SK-N-SH (cell line): ENCODE measurements around the gene USP6. TPM values are rescaled to one million over a fixed set of nuclear protein-coding genes. Genes with fewer than 3 reads are reported as not detected.

ENCODE experiments used
- CTCF ChIA-PET: fragments of 300-600, 350-600 bp; formaldehyde crosslinking; extraction: SDS; loops from one replicate; lab custom pipeline; 2021; lab: Yijun Ruan, JAX
- POLR2A ChIA-PET: fragments of 350-600 bp; sonication (Branson Sonifier 250); formaldehyde crosslinking; extraction: SDS; loops from one replicate; lab custom pipeline; 2020; ENCODE audit warnings: antibody characterized with exemption, inconsistent platforms; lab: Yijun Ruan, JAX
- DNase-seq: peaks from one replicate; pipeline ENCODE4 v3.0.0; 2012
- H2AFZ ChIP-seq: fragments of 200-600 bp; sonication (generic); 2 replicates; pipeline ENCODE4 v1.8.1; 2016; ENCODE audit warnings: antibody characterized with exemption, mild to moderate bottlenecking, low read depth
- H3F3A ChIP-seq: fragments of 200-600 bp; sonication (generic); replicated peaks from 2 replicates; pipeline ENCODE3; 2016; ENCODE audit warnings: antibody characterized with exemption, mild to moderate bottlenecking; ENCODE audit not compliant: insufficient read depth
- H3K27ac ChIP-seq, 2 experiments: fragments of 200-500 bp in 1 of 2; fragments of 200-600 bp in 1 of 2; sonication (Bioruptor generic) in 1 of 2; sonication (generic), shearing (Covaris generic) in 1 of 2; 2 replicates each; pipeline versions ENCODE4 v1.5.1 to v1.6.1; 2014 to 2016; ENCODE audit warnings: low read depth in 2 of 2, inconsistent platforms in 1 of 2, low read length in 1 of 2, mild to moderate bottlenecking in 1 of 2, mixed read lengths in 1 of 2
- H3K27me3 ChIP-seq: fragments of 200-600 bp; sonication (generic), shearing (Covaris generic); 2 replicates; pipeline ENCODE4 v1.6.1; 2016; ENCODE audit warnings: mixed run types; ENCODE audit not compliant: insufficient read depth
- H3K36me3 ChIP-seq, 2 experiments: fragments of 200-500 bp in 1 of 2; fragments of 200-600 bp in 1 of 2; sonication (Bioruptor generic) in 1 of 2; sonication (generic) in 1 of 2; replicated peaks in 1 of 2; 2 replicates each; pipeline versions ENCODE3 to v1.5.1; 2014 to 2016; ENCODE audit warnings: low read length in 1 of 2, mild to moderate bottlenecking in 1 of 2; ENCODE audit not compliant: insufficient read depth in 2 of 2, control insufficient read depth in 1 of 2
- H3K4me1 ChIP-seq, 2 experiments: fragments of 200-500 bp in 1 of 2; fragments of 200-600 bp in 1 of 2; sonication (Bioruptor generic) in 1 of 2; sonication (generic), shearing (Covaris generic) in 1 of 2; 2 replicates each; pipeline versions ENCODE4 v1.5.1 to v1.6.1; 2014 to 2016; ENCODE audit warnings: low read depth in 1 of 2, low read length in 1 of 2, mixed run types in 1 of 2; ENCODE audit not compliant: insufficient read depth in 2 of 2, control insufficient read depth in 1 of 2
- H3K4me2 ChIP-seq: fragments of 200-600 bp; sonication (generic), shearing (Covaris generic); 2 replicates; pipeline ENCODE4 v1.6.1; 2017; ENCODE audit warnings: mixed run types
- H3K4me3 ChIP-seq, 2 experiments: fragments of 200-500 bp in 1 of 2; fragments of 200-600 bp in 1 of 2; sonication (Bioruptor generic) in 1 of 2; sonication (generic), shearing (Covaris generic) in 1 of 2; 2 replicates each; pipeline versions ENCODE4 v1.5.1 to v1.8.1; 2014 to 2016; ENCODE audit warnings: low read depth in 2 of 2, inconsistent platforms in 1 of 2, low read length in 1 of 2, mild to moderate bottlenecking in 1 of 2, mixed read lengths in 1 of 2, moderate library complexity in 1 of 2
- H3K79me2 ChIP-seq: fragments of 200-600 bp; sonication (generic); 2 replicates; pipeline ENCODE4 v1.8.1; 2017; ENCODE audit warnings: mild to moderate bottlenecking; ENCODE audit not compliant: insufficient read depth
- H3K9ac ChIP-seq: fragments of 200-600 bp; sonication (generic); 2 replicates; pipeline ENCODE4 v1.6.1; 2017; ENCODE audit warnings: mixed run types
- H3K9me2 ChIP-seq: fragments of 200-600 bp; sonication (generic); 2 replicates; pipeline ENCODE4 v1.6.1; 2017; ENCODE audit warnings: mixed run types
- H3K9me3 ChIP-seq: fragments of 200-600 bp; sonication (generic); 2 replicates; pipeline ENCODE4 v1.6.1; 2017; ENCODE audit warnings: mixed run types, mild to moderate bottlenecking, moderate library complexity
- H4K20me1 ChIP-seq: fragments of 200-600 bp; sonication (generic); 2 replicates; pipeline ENCODE4 v1.6.1; 2017; ENCODE audit warnings: mild to moderate bottlenecking, mixed run types; ENCODE audit not compliant: insufficient read depth
- CHD2 ChIP-seq: fragments of 150-350 bp; IDR thresholded peaks from 2 replicates; pipeline ENCODE4 v1.6.1; 2018; ENCODE audit warnings: low read length; ENCODE audit not compliant: partially characterized antibody
- EZH2phosphoT487 ChIP-seq: fragments of 200-600 bp; sonication (generic); IDR thresholded peaks from 2 replicates; pipeline ENCODE4 v1.6.1; 2017; ENCODE audit warnings: low read depth, mixed run types, mild to moderate bottlenecking, antibody characterized with exemption, moderate library complexity, borderline replicate concordance
- FOXM1 ChIP-seq: IDR thresholded peaks from 2 replicates; pipeline ENCODE4 v1.4.0; 2012; ENCODE audit warnings: low read depth, mild to moderate bottlenecking
- NRF1 ChIP-seq: IDR thresholded peaks from 2 replicates; pipeline ENCODE4 v1.6.1; 2012; ENCODE audit warnings: low read depth, mild to moderate bottlenecking, low read length
- TAF1 ChIP-seq: IDR thresholded peaks from 2 replicates; pipeline ENCODE4 v1.6.1; 2012; ENCODE audit warnings: low read depth, mild to moderate bottlenecking, low read length, moderate library complexity, borderline replicate concordance
- TEAD4 ChIP-seq: IDR thresholded peaks from 2 replicates; pipeline ENCODE4 v1.4.0; 2012; ENCODE audit warnings: mild to moderate bottlenecking, borderline replicate concordance; ENCODE audit not compliant: insufficient read depth
- YY1 ChIP-seq: IDR thresholded peaks from 2 replicates; pipeline ENCODE4 v1.4.0; 2012; ENCODE audit warnings: low read depth, mild to moderate bottlenecking
- ZBTB33 ChIP-seq: IDR thresholded peaks from 2 replicates; pipeline ENCODE4 v1.4.0; 2012; ENCODE audit warnings: low read depth, borderline replicate concordance
- WGBS: methylation state at CpG from one replicate; pipeline ENCODE4 v1.1.6; 2017; ENCODE audit warnings: low lambda C conversion rate; 5-methylcytosine and 5-hydroxymethylcytosine counted together
- polyA plus RNA-seq, 3 experiments: library from polyadenylated mRNA; depleted of rRNA; stranded (reverse); fragments of >200 nt; gene quantifications; 2 replicates each; pipeline ENCODE4 v1.2.3, GENCODE V29; 2012

Gene USP6
- polyA plus RNA-seq, 1 of the 3 experiments (the other 2 are of a cell fraction) = not detected

- no peak for TF ChIP-seq TAF1
- TF ChIP-seq EZH2phosphoT487 = no peak
- peaks cover 10 to 47% of the 10 kb centered on the region in 2 experiments for H3K36me3 ChIP-seq
- ChIA-PET POLR2A (no interaction called here), CTCF (interaction anchor here (2.5 kb wide), 1 partner anchor 10 kb away, joined by 15 read pairs; the partner anchor contains the start of gene ZNF594)
- H3F3A ChIP-seq = peaks cover 35% of the 10 kb centered on the region
- 0 out of 2 replicates have a peak, but pooled peaks cover 3% of the 10 kb centered on the region for H3K79me2 ChIP-seq
- no peak overlapping the region for H2AFZ ChIP-seq
- no peaks in the 10 kb centered on the region for H3K4me1 ChIP-seq
- 93% methylated on average over 10 of the region's 10 CpGs for WGBS
- no peak overlapping the region for H3K27ac ChIP-seq
- no peak overlapping the region for H3K4me2 ChIP-seq
- H3K9me3 ChIP-seq = peaks cover 74% of the 10 kb centered on the region
- H3K27me3 ChIP-seq = no peaks in the 10 kb centered on the region
- no peak overlapping the region for H3K9ac ChIP-seq
- no peaks in the 10 kb centered on the region for H4K20me1 ChIP-seq
- H3K4me3 ChIP-seq = peak overlapping the region in 1 of 2 experiments; percentile 10; a peak in 1 of 4 replicates
- H3K9me2 ChIP-seq = no peaks in the 10 kb centered on the region
- no peak for DNase-seq
These were observed 65.9 kb downstream of the USP6 start for GRCh38 chr17:5181509-5182305.

- no peak overlapping the region for H2AFZ ChIP-seq
- H3K27me3 ChIP-seq = no peaks in the 10 kb centered on the region
- peaks cover 34% of the 10 kb centered on the region for H3F3A ChIP-seq
- H3K4me2 ChIP-seq = no peak overlapping the region
- WGBS = 97% methylated on average over 6 of the region's 6 CpGs
- TF ChIP-seq TEAD4 (no peak), CHD2 (no peak)
- TF ChIP-seq, all 33 proteins: peak for 0
- H3K9ac ChIP-seq = no peak overlapping the region
- POLR2A ChIA-PET = no interaction called here
- no peaks in the 10 kb centered on the region for H3K4me1 ChIP-seq
- H3K9me3 ChIP-seq = peaks cover 73% of the 10 kb centered on the region
- H4K20me1 ChIP-seq = no peaks in the 10 kb centered on the region
- H3K36me3 ChIP-seq = peaks cover 14 to 53% of the 10 kb centered on the region in 2 experiments
- H3K9me2 ChIP-seq = no peaks in the 10 kb centered on the region
- no peak overlapping the region for H3K27ac ChIP-seq
- H3K79me2 ChIP-seq = no peaks in the 10 kb centered on the region
- CTCF ChIA-PET = interaction anchor here (2.5 kb wide), 1 partner anchor 8 kb away, joined by 15 read pairs; the partner anchor contains the start of gene ZNF594
- peak overlapping the region in 1 of 2 experiments; percentile 14; a peak in 1 of 4 replicates for H3K4me3 ChIP-seq
- DNase-seq = no peak
These were observed 67.0 kb downstream of the USP6 start for GRCh38 chr17:5182597-5183409.

GRCh38 chr17:5183410-5183793 lies 67.6 kb downstream of the USP6 start:
- peaks cover 29% of the 10 kb centered on the region for H3F3A ChIP-seq
- no peak overlapping the region for H3K27ac ChIP-seq
- peaks cover 67% of the 10 kb centered on the region for H3K9me3 ChIP-seq
- ChIA-PET POLR2A (no interaction called here), CTCF (interaction anchor here (2.5 kb wide), 1 partner anchor 8 kb away, joined by 15 read pairs; the partner anchor contains the start of gene ZNF594)
- H3K4me3 ChIP-seq = peak overlapping the region in 1 of 2 experiments; percentile 6; a peak in 1 of 4 replicates
- H3K4me2 ChIP-seq = no peak overlapping the region
- H2AFZ ChIP-seq = no peak overlapping the region
- TF ChIP-seq YY1 (no peak), FOXM1 (no peak), ZBTB33 (no peak), NRF1 (no peak)
- H4K20me1 ChIP-seq = no peaks in the 10 kb centered on the region
- no peaks in the 10 kb centered on the region for H3K9me2 ChIP-seq
- no peaks in the 10 kb centered on the region for H3K27me3 ChIP-seq
- peaks cover 16 to 54% of the 10 kb centered on the region in 2 experiments for H3K36me3 ChIP-seq
- no peak for DNase-seq
- no peaks in the 10 kb centered on the region for H3K4me1 ChIP-seq
- no peak overlapping the region for H3K9ac ChIP-seq
- no peaks in the 10 kb centered on the region for H3K79me2 ChIP-seq
